Heart right ventricle (tissue), 16 donors: ENCODE data around the gene DCBLD2. TPM values are rescaled to one million over a fixed set of nuclear protein-coding genes. Genes with fewer than 3 reads are reported as not detected.

Experiments used
- ATAC-seq, 8 donors: fragments of 200-7000 bp; cut with Tn5 transposase; one replicate each; pipeline ENCODE4 v1.9.1; 2020; ENCODE audit warnings: mild to moderate bottlenecking in 8 of 8, moderate library complexity in 8 of 8, moderate number of reproducible peaks in 1 of 8
- DNase-seq, 2 donors: peaks; one replicate each; pipeline ENCODE4 v3.0.0-alpha.2; 2020
- H3K27ac ChIP-seq, 10 donors: fragments of 200-600 bp; sonication (generic) in 2 of 10; one replicate each; pipeline versions ENCODE4 v1.5.0 to v1.8.0; 2020 to 2022; ENCODE audit warnings: mild to moderate bottlenecking in 3 of 10
- H3K27me3 ChIP-seq, 7 donors: fragments of 200-600 bp; one replicate each; pipeline ENCODE4 v1.8.0; 2021 to 2022; ENCODE audit warnings: mild to moderate bottlenecking in 2 of 7
- H3K36me3 ChIP-seq, 9 donors: fragments of 200-600 bp; sonication (generic) in 1 of 9; one replicate each; pipeline versions ENCODE4 v1.5.0 to v1.8.0; 2020 to 2022; ENCODE audit warnings: mild to moderate bottlenecking in 2 of 9
- H3K4me1 ChIP-seq, 9 donors: fragments of 200-600 bp; sonication (generic) in 1 of 9; one replicate each; pipeline versions ENCODE4 v1.5.0 to v1.8.0; 2020 to 2022; ENCODE audit warnings: mild to moderate bottlenecking in 4 of 9
- H3K4me3 ChIP-seq, 10 donors: fragments of 200-600 bp; sonication (generic) in 2 of 10; one replicate each; pipeline versions ENCODE4 v1.5.0 to v1.8.0; 2020 to 2022; ENCODE audit warnings: mild to moderate bottlenecking in 7 of 10, moderate library complexity in 2 of 10
- H3K9me3 ChIP-seq, 11 donors: fragments of 200-600 bp in 10 of 11; sonication (generic) in 2 of 11; one replicate each; pipeline versions ENCODE4 v1.5.0 to v1.8.0; 2013 to 2022; ENCODE audit warnings: mild to moderate bottlenecking in 2 of 11, control low read depth in 1 of 11, moderate library complexity in 1 of 11
- CTCF ChIP-seq, 9 donors: fragments of 200-600 bp; sonication (generic) in 2 of 9; IDR thresholded peaks; one replicate each; pipeline versions ENCODE4 v1.5.0 to v1.8.0; 2021 to 2022; ENCODE audit warnings: antibody characterized with exemption in 9 of 9, mild to moderate bottlenecking in 5 of 9, moderate library complexity in 1 of 9
- WGBS, 2 donors: extraction: QIAGEN DNeasy Blood & Tissue Kit; methylation state at CpG; one replicate each; pipeline ENCODE4 v1.1.7; 2013; ENCODE audit warnings: inconsistent platforms in 1 of 2; 5-methylcytosine and 5-hydroxymethylcytosine counted together
- intact Hi-C, 10 donors: fragments of 100-400 bp; cut with DNase I; formaldehyde crosslinking; loops; one replicate each; pipeline versions ENCODE4 v1.11.1 to v1.14.2; 2022
- polyA plus RNA-seq, 2 donors: library from polyadenylated mRNA; stranded (reverse); fragments of 200-250 nt; gene quantifications; one replicate each; pipeline ENCODE4 v1.2.3, GENCODE V29; 2013
- total RNA-seq, 10 donors: library from RNA; stranded (reverse); fragmentation: NEBNext Ultra II Directional in 3 of 10; extraction: Animal tissue kit (Norgen Biotek cat#: 25700) in 3 of 10; gene quantifications; one replicate each; pipeline versions ENCODE4 v1.2.1 to v1.2.4, GENCODE V29; 2021 to 2023
- donor health status: Arrhythmogenic right ventricular cardiomyopathy.
- donor health status: ischemic (EF 13 %, LVEDD 7.1; RV severe dilation, severe dysfunction).
- donor health status: healthy with polysubstance abuse.
- donor health status: DM: no; HTN: yes; CAD: no.
- donor health status: DM: no; HTN: no; CAD: no.
- donor health status: ischemic (EF 25% LVEDD 6.9; RV normal size, moderate dysfunction).
- donor health status: ischemic (EF 25% LVEDD 5.7; RV mildly dilated, moderate dysfunction).
- donor health status: healthy.
- donor health status: DM: yes; HTN: yes; CAD: no.
- donor health status: Ischemic cardiomyopathy.
- donor health status: ischemic (EF 35%, LVEDD 5.7; RV mildly dilated, moderate dysfunction).
- donor health status: nonischemic (EF 11% LVEDD 7.7; RV severe dilation, severe dysfunction).
- donor health status: DM: yes; HTN: yes; CAD: no.
- donor health status: PGD.
- donor health status: ischemic (EF 29% LVEDD 5.4; RV normal size, mild dysfunction).
- donor health status: nonischemic (EF 23%, LVEDD 6.1; RV moderate dilation, normal function).

DCBLD2 gene
- total and polyA plus RNA-seq, 12 donors = 11.9 to 97.4 (median 40.5) TPM

GRCh38 chr3:98807011-98807410 is 94.5 kb downstream of the DCBLD2 start:
- intact Hi-C loops = no loop called here
- ATAC-seq = no peak
- Histone ChIP-seq H3K4me3 (no peak overlapping the region), H3K36me3 (peaks cover 0 to 75% (median 17%) of the 10 kb centered on the region in 9 donors), H3K4me1 (peaks cover 0 to 26% (median 14%) of the 10 kb centered on the region in 9 donors), H3K27ac (no peak overlapping the region), H3K9me3 (no peaks in the 10 kb centered on the region), H3K27me3 (no peaks in the 10 kb centered on the region)
- WGBS, 2 donors = 94 to 97% methylated on average over 4 of the region's 4 CpGs
- no peak for DNase-seq
- no peak for TF ChIP-seq CTCF (IDR thresholded peaks at IDR 0.05)

- intact Hi-C loops = no loop called here
Observed at GRCh38 chr3:98806521-98806920, 95.0 kb downstream of the DCBLD2 start.

GRCh38 chr3:98805571-98805970 is 95.9 kb downstream of the DCBLD2 start:
- Histone ChIP-seq H3K4me1 (peaks cover 0 to 18% (median 13%) of the 10 kb centered on the region in 9 donors), H3K27ac (no peak overlapping the region), H3K9me3 (no peaks in the 10 kb centered on the region), H3K27me3 (no peaks in the 10 kb centered on the region), H3K36me3 (peaks cover 0 to 73% (median 21%) of the 10 kb centered on the region in 9 donors), H3K4me3 (no peak overlapping the region)
- ATAC-seq = no peak
- DNase-seq = no peak
- intact Hi-C loops = no loop called here
- 88 to 92% methylated on average over 6 of the region's 6 CpGs for WGBS, 2 donors
- no peak for TF ChIP-seq CTCF (IDR thresholded peaks at IDR 0.05)

More at GRCh38 chr3:98806521-98806920, 95.0 kb downstream of the DCBLD2 start:
- Histone ChIP-seq H3K4me3 (no peak overlapping the region), H3K4me1 (peaks cover 0 to 26% (median 14%) of the 10 kb centered on the region in 9 donors), H3K36me3 (peaks cover 0 to 73% (median 17%) of the 10 kb centered on the region in 9 donors), H3K9me3 (no peaks in the 10 kb centered on the region), H3K27me3 (no peaks in the 10 kb centered on the region), H3K27ac (no peak overlapping the region)
- DNase-seq = no peak
- ATAC-seq = no peak
- 69 to 78% methylated on average over 1 of the region's 1 CpG for WGBS, 2 donors
- no peak for TF ChIP-seq CTCF (IDR thresholded peaks at IDR 0.05)

GRCh38 chr3:98801043-98801747 is 100.3 kb downstream of the DCBLD2 start:
- ATAC-seq (peak in 2 of 8 donors; percentile 10 to 34), DNase-seq (no peak)
- no peaks in the 10 kb centered on the region for H3K27me3 ChIP-seq
- H3K4me1 ChIP-seq = no peaks in the 10 kb centered on the region
- H3K27ac ChIP-seq = no peak overlapping the region
- H3K9me3 ChIP-seq = no peaks in the 10 kb centered on the region
- peaks cover 0 to 74% (median 17%) of the 10 kb centered on the region in 9 donors for H3K36me3 ChIP-seq
- H3K4me3 ChIP-seq = no peak overlapping the region
- peak in 5 of 9 donors; percentile 6 to 20 (median 11) for TF ChIP-seq CTCF (IDR thresholded peaks at IDR 0.05)
- 92% methylated on average over 7 of the region's 7 CpGs for WGBS, 2 donors
- intact Hi-C loops = loop anchor here in 1 of 10 donors (5.0 kb wide), 1 partner anchor 69 kb away; no protein-coding TSS in a partner anchor
